ENCODE results near the gene ISOC2. TPM values are rescaled to one million over a fixed set of nuclear protein-coding genes. Genes with fewer than 3 reads are reported as not detected.
"Not testable (repeated sequence)": the region's sequence is repeated elsewhere in the genome, so short reads cannot be mapped to it uniquely, and the experiment has no call there.

Gene ISOC2
- polyA plus RNA-seq, 3 donors = 14.8 to 20.2 (median 14.9) TPM

DNA sequence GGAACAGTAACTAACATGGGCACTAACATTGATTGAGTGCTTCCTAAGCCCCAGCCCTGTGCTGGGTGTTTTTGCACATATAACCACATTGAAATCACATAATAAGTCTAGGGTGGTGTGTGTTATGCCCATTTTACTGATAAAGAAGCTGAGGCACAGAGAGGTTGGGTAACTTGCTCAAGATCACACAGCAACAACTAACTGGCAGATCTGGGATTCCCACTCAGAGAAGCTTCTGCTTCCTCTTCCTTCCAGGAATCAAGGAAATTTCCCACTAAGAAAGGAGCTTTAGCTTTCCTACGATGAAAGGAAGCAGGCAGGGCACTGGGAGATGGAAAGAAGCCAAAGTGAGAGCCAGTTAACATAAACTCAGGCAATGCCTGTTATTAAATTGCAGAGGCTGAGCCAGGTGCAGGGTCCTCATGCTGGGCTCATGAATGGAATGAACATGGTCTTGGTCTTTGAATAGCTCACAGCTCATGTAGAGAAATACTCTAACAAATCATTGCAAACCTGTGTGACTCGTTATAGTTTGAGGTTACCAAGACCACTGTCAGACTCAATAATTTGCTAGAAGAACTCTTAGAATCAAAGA lies 36.9 kb upstream of the ISOC2 start:
- no peak overlapping the region for H3K4me3 ChIP-seq (replicated peaks in 1 of 3; ENCODE audit: low read depth in 2 of 3, low read length in 3 of 3)
- H3K27me3 ChIP-seq (ENCODE audit: control insufficient read depth in 2 of 2, insufficient read depth in 2 of 2, low read length in 2 of 2) = peaks cover 0 to 4% of the 10 kb centered on the region in 2 donors
- no peaks in the 10 kb centered on the region for H3K36me3 ChIP-seq (replicated peaks in 1 of 2; ENCODE audit: control insufficient read depth in 1 of 2, insufficient read depth in 2 of 2, low read length in 2 of 2)
- Mint-ChIP-seq H3K4me3 (no peak overlapping the region), H3K9me3 (peaks cover 0 to 15% (median 10%) of the 10 kb centered on the region in 7 donors), H3K36me3 (peaks cover 0 to 2% of the 10 kb centered on the region in 2 donors), H3K27ac (peak overlapping the region in 1 of 7 donors; percentile 54), H3K27me3 (ENCODE audit: low read depth in 3 of 3) (peaks cover 6 to 19% (median 11%) of the 10 kb centered on the region in 3 donors), H3K4me1 (peaks cover 3% of the 10 kb centered on the region)
- H3K79me2 ChIP-seq (ENCODE audit: insufficient read depth, low read length) = no peaks in the 10 kb centered on the region
- H3K9ac ChIP-seq (ENCODE audit: insufficient read depth, low read length, poor library complexity, severe bottlenecking) = no peak overlapping the region
- no peaks in the 10 kb centered on the region for H4K20me1 ChIP-seq (ENCODE audit: insufficient read depth, low read length)
- peaks cover 2% of the 10 kb centered on the region in 2 donors for H3K4me1 ChIP-seq (ENCODE audit: control insufficient read depth in 1 of 2, insufficient read depth in 2 of 2, low read length in 2 of 2)
- H3K27ac ChIP-seq (ENCODE audit: low read depth in 1 of 2, low read length in 2 of 2) = no peak overlapping the region
- TF ChIP-seq CTCF (IDR thresholded peaks at IDR 0.05) = no peak
- no CpG with 5 or more reads among the region's 2 CpGs for WGBS (ENCODE audit: insufficient coverage)
- no peaks in the 10 kb centered on the region for H3K9me3 ChIP-seq (replicated peaks in 1 of 2; ENCODE audit: control insufficient read depth in 1 of 2, insufficient read depth in 1 of 2, low read length in 2 of 2)
- no peak for DNase-seq
- intact Hi-C loops (cut with micrococcal nuclease) = no loop called here
- H2AFZ ChIP-seq (ENCODE audit: insufficient read depth, low read depth, low read length, poor library complexity, severe bottlenecking) = no peak overlapping the region
- H3K4me2 ChIP-seq (replicated peaks; ENCODE audit: extremely low read depth, low read length, poor library complexity, severe bottlenecking) = no peak overlapping the region

- no peaks in the 10 kb centered on the region for H3K4me1 Mint-ChIP-seq
- Histone ChIP-seq H3K36me3 (replicated peaks in 1 of 2; ENCODE audit: control insufficient read depth in 1 of 2, insufficient read depth in 2 of 2, low read length in 2 of 2) (no peaks in the 10 kb centered on the region), H3K27me3 (ENCODE audit: control insufficient read depth in 2 of 2, insufficient read depth in 2 of 2, low read length in 2 of 2) (peaks cover 0 to 4% of the 10 kb centered on the region in 2 donors), H3K4me1 (ENCODE audit: control insufficient read depth in 1 of 2, insufficient read depth in 2 of 2, low read length in 2 of 2) (no peaks in the 10 kb centered on the region), H4K20me1 (ENCODE audit: insufficient read depth, low read length) (no peaks in the 10 kb centered on the region), H3K4me2 (replicated peaks; ENCODE audit: extremely low read depth, low read length, poor library complexity, severe bottlenecking) (no peak overlapping the region), H3K4me3 (replicated peaks in 1 of 3; ENCODE audit: low read depth in 2 of 3, low read length in 3 of 3) (no peak overlapping the region), H3K79me2 (ENCODE audit: insufficient read depth, low read length) (no peaks in the 10 kb centered on the region), H3K27ac (ENCODE audit: low read depth in 1 of 2, low read length in 2 of 2) (no peak overlapping the region), H3K9ac (ENCODE audit: insufficient read depth, low read length, poor library complexity, severe bottlenecking) (no peak overlapping the region), H3K9me3 (replicated peaks in 1 of 2; ENCODE audit: control insufficient read depth in 1 of 2, insufficient read depth in 1 of 2, low read length in 2 of 2) (no peaks in the 10 kb centered on the region), H2AFZ (ENCODE audit: insufficient read depth, low read depth, low read length, poor library complexity, severe bottlenecking) (no peak overlapping the region)
- peaks cover 0 to 13% (median 8%) of the 10 kb centered on the region in 7 donors for H3K9me3 Mint-ChIP-seq
- peaks cover 11 to 22% (median 11%) of the 10 kb centered on the region in 3 donors for H3K27me3 Mint-ChIP-seq (ENCODE audit: low read depth in 3 of 3)
- DNase-seq = no peak
- WGBS (ENCODE audit: insufficient coverage) = 96% methylated on average over 13 of the region's 13 CpGs
- H3K4me3 Mint-ChIP-seq = no peak overlapping the region
- TF ChIP-seq CTCF (IDR thresholded peaks at IDR 0.05) = no peak
- peaks cover 0 to 2% of the 10 kb centered on the region in 2 donors for H3K36me3 Mint-ChIP-seq
- H3K27ac Mint-ChIP-seq = peak overlapping the region in 1 of 7 donors; percentile 54
- intact Hi-C loops (cut with micrococcal nuclease) = no loop called here
Observed at GRCh38 chr19:55497763-55498162, 36.3 kb upstream of the ISOC2 start.

GRCh38 chr19:55496820-55497219 lies 35.4 kb upstream of the ISOC2 start:
- 91% methylated on average over 4 of the region's 10 CpGs for WGBS (ENCODE audit: insufficient coverage)
- H3K4me1 Mint-ChIP-seq; H3K27me3 ChIP-seq (ENCODE audit: control insufficient read depth in 2 of 2, insufficient read depth in 2 of 2, low read length in 2 of 2); H3K36me3 Mint-ChIP-seq; H2AFZ ChIP-seq (ENCODE audit: insufficient read depth, low read depth, low read length, poor library complexity, severe bottlenecking); H3K9me3 ChIP-seq (replicated peaks in 1 of 2; ENCODE audit: control insufficient read depth in 1 of 2, insufficient read depth in 1 of 2, low read length in 2 of 2); H3K9ac ChIP-seq (ENCODE audit: insufficient read depth, low read length, poor library complexity, severe bottlenecking); DNase-seq; H3K4me3 ChIP-seq (replicated peaks in 1 of 3; ENCODE audit: low read depth in 2 of 3, low read length in 3 of 3); H3K4me1 ChIP-seq (ENCODE audit: control insufficient read depth in 1 of 2, insufficient read depth in 2 of 2, low read length in 2 of 2); H3K27ac Mint-ChIP-seq; H3K79me2 ChIP-seq (ENCODE audit: insufficient read depth, low read length); H3K4me2 ChIP-seq (replicated peaks; ENCODE audit: extremely low read depth, low read length, poor library complexity, severe bottlenecking); H3K4me3 Mint-ChIP-seq; H4K20me1 ChIP-seq (ENCODE audit: insufficient read depth, low read length); H3K9me3 Mint-ChIP-seq; intact Hi-C loops (cut with micrococcal nuclease); H3K27ac ChIP-seq (ENCODE audit: low read depth in 1 of 2, low read length in 2 of 2); H3K36me3 ChIP-seq (replicated peaks in 1 of 2; ENCODE audit: control insufficient read depth in 1 of 2, insufficient read depth in 2 of 2, low read length in 2 of 2): not testable (repeated sequence)
- peaks cover 12 to 22% (median 18%) of the 10 kb centered on the region in 3 donors for H3K27me3 Mint-ChIP-seq (ENCODE audit: low read depth in 3 of 3)
